HG03175 (cell line): ENCODE data around the gene PCGF5.
"Not testable (repeated sequence)": the region's sequence is repeated elsewhere in the genome, so short reads cannot be mapped to it uniquely, and the experiment has no call there.

Experiments
- ATAC-seq: cut with Tn5 transposase; IDR thresholded peaks from one replicate; pipeline ENCODE4 v1.9.1; 2021; ENCODE audit warnings: mild to moderate bottlenecking, moderate library complexity; ENCODE audit not compliant: unreplicated experiment

The PCGF5 gene

GRCh38 chr10:91220194-91220953 lies at the start of gene PCGF5:
Gene PCGF5 (plus strand): TSS chr10:91220663. CDS start chr10:91222872, 2,209 bp downstream.
- peak; percentile 95 for ATAC-seq

- ATAC-seq, result no peak
Observed at GRCh38 chr10:91171485-91171884, 49.0 kb upstream of the PCGF5 start.

- no peak for ATAC-seq
Observed at GRCh38 chr10:91172348-91172747, 48.1 kb upstream of the PCGF5 start.

GRCh38 chr10:91185239-91185875 lies 35.1 kb upstream of the PCGF5 start:
- ATAC-seq, result no peak

- ATAC-seq, result no peak
Observed at GRCh38 chr10:91187156-91187555, 33.3 kb upstream of the PCGF5 start.

- not testable (repeated sequence) for ATAC-seq
Observed at GRCh38 chr10:91188010-91188409, 32.5 kb upstream of the PCGF5 start.

GRCh38 chr10:91188889-91189288 lies 31.6 kb upstream of the PCGF5 start:
- no peak for ATAC-seq

GRCh38 chr10:91190388-91190870 lies 30.0 kb upstream of the PCGF5 start:
- ATAC-seq, result no peak

- ATAC-seq, result peak; percentile 67
Observed at GRCh38 chr10:91190876-91191583, 29.4 kb upstream of the PCGF5 start.

- ATAC-seq, result no peak
Observed at GRCh38 chr10:91191584-91191919, 28.9 kb upstream of the PCGF5 start.

GRCh38 chr10:91194497-91195179 lies 25.8 kb upstream of the PCGF5 start:
- ATAC-seq, result no peak

- ATAC-seq, result no peak
Observed at GRCh38 chr10:91196268-91197048, 24.0 kb upstream of the PCGF5 start.

GRCh38 chr10:91197127-91197526 lies 23.3 kb upstream of the PCGF5 start:
- ATAC-seq, result no peak

GRCh38 chr10:91198781-91199180 lies 21.7 kb upstream of the PCGF5 start:
- peak; percentile 89 for ATAC-seq

- no peak for ATAC-seq
Observed at GRCh38 chr10:91200314-91201212, 19.9 kb upstream of the PCGF5 start.

- ATAC-seq, result no peak
Observed at GRCh38 chr10:91201213-91201996, 19.1 kb upstream of the PCGF5 start.

- ATAC-seq, result peak; percentile 44
Observed at GRCh38 chr10:91206427-91206826, 14.0 kb upstream of the PCGF5 start.

GRCh38 chr10:91206837-91207474 lies 13.5 kb upstream of the PCGF5 start:
- ATAC-seq, result no peak
